Keratinocyte (primary cell): ENCODE measurements around the gene NTSR1. TPM values are rescaled to one million over a fixed set of nuclear protein-coding genes. Genes with fewer than 3 reads are reported as not detected.

Source experiments
- DNase-seq: peaks from one replicate; pipeline ENCODE4 v3.0.0-alpha.2; 2011; ENCODE audit warnings: low read depth, missing footprints, low spot score
- FAIRE-seq: peaks from 2 replicates; lab custom pipeline; 2011; peaks lifted over from hg19 to GRCh38; lab: Jason Lieb, UNC
- H2AFZ ChIP-seq: 2 replicates; pipeline ENCODE4 v1.6.0; 2012; ENCODE audit warnings: low read length, control low read depth, inconsistent platforms; ENCODE audit not compliant: control insufficient read depth
- H3K27ac ChIP-seq: 2 replicates; pipeline ENCODE4 v1.5.1; 2011; ENCODE audit warnings: low read length; ENCODE audit not compliant: control insufficient read depth, insufficient read depth
- H3K27me3 ChIP-seq: 3 replicates; pipeline ENCODE4 v1.6.0; 2011; ENCODE audit warnings: low read length; ENCODE audit not compliant: control insufficient read depth, insufficient read depth; ENCODE audit errors: extremely low read depth
- H3K36me3 ChIP-seq, 2 experiments: 2 replicates in 1 of 2; 3 replicates in 1 of 2; pipeline ENCODE4 v1.5.1; 2011; ENCODE audit warnings: low read length in 2 of 2, mild to moderate bottlenecking in 1 of 2; ENCODE audit not compliant: control insufficient read depth in 2 of 2, insufficient read depth in 2 of 2; ENCODE audit errors: extremely low read depth in 1 of 2
- H3K4me1 ChIP-seq: 3 replicates; pipeline ENCODE4 v1.5.1; 2011; ENCODE audit warnings: low read length; ENCODE audit not compliant: control insufficient read depth, insufficient read depth; ENCODE audit errors: extremely low read depth
- H3K4me2 ChIP-seq: 3 replicates; pipeline ENCODE4 v1.6.0; 2011; ENCODE audit warnings: low read depth, low read length; ENCODE audit not compliant: control insufficient read depth, insufficient read depth; ENCODE audit errors: extremely low read depth
- H3K4me3 ChIP-seq, 3 experiments: fragments of 200-600 bp in 1 of 3; sonication (generic) in 1 of 3; 2 replicates in 2 of 3; 3 replicates in 1 of 3; pipeline ENCODE4 v1.5.1; 2011 to 2016; ENCODE audit warnings: low read length in 3 of 3, mild to moderate bottlenecking in 3 of 3, control low read depth in 2 of 3, inconsistent platforms in 1 of 3, low read depth in 1 of 3, mixed read lengths in 1 of 3, mixed run types in 1 of 3, moderate library complexity in 1 of 3; ENCODE audit not compliant: control insufficient read depth in 2 of 3, insufficient read depth in 2 of 3; ENCODE audit errors: extremely low read depth in 1 of 3
- H3K79me2 ChIP-seq: 2 replicates; pipeline ENCODE4 v1.6.0; 2012; ENCODE audit warnings: low read length; ENCODE audit not compliant: control insufficient read depth, insufficient read depth
- H3K9ac ChIP-seq: 3 replicates; pipeline ENCODE4 v1.6.0; 2011; ENCODE audit warnings: low read length; ENCODE audit not compliant: control insufficient read depth, insufficient read depth; ENCODE audit errors: extremely low read depth
- H3K9me1 ChIP-seq: 3 replicates; pipeline ENCODE4 v1.6.0; 2011; ENCODE audit warnings: low read length; ENCODE audit not compliant: control insufficient read depth, insufficient read depth; ENCODE audit errors: extremely low read depth
- H3K9me3 ChIP-seq: 2 replicates; pipeline ENCODE4 v1.5.1; 2012; ENCODE audit warnings: low read depth, low read length; ENCODE audit not compliant: control insufficient read depth
- H4K20me1 ChIP-seq: 3 replicates; pipeline ENCODE4 v1.6.0; 2011; ENCODE audit warnings: low read length; ENCODE audit not compliant: control insufficient read depth, insufficient read depth; ENCODE audit errors: extremely low read depth
- CTCF ChIP-seq, 3 experiments: IDR thresholded peaks in 1 of 3; conservative IDR thresholded peaks in 1 of 3; optimal IDR thresholded peaks in 1 of 3; 2 replicates in 2 of 3; 3 replicates in 1 of 3; pipeline versions ENCODE3 to v1.5.1; 2011; ENCODE audit warnings: low read length in 3 of 3, mild to moderate bottlenecking in 3 of 3, moderate library complexity in 2 of 3, control low read depth in 1 of 3, inconsistent platforms in 1 of 3; ENCODE audit not compliant: insufficient read depth in 2 of 3; ENCODE audit errors: extremely low read depth in 1 of 3
- EZH2 ChIP-seq: IDR thresholded peaks from one replicate; pipeline ENCODE4 v1.6.1; 2012; ENCODE audit warnings: inconsistent platforms, mild to moderate bottlenecking, low read length, moderate library complexity
- dilution Hi-C: fragments of 300-500 bp; cut with MboI; formaldehyde crosslinking; loops from one replicate; pipeline ENCODE4 v1.7.0; 2020; ENCODE audit warnings: low sequenced_read_pairs; ENCODE audit not compliant: extremely low pct_ligation_motif_present
- polyA plus RNA-seq, 5 experiments: library from polyadenylated mRNA; depleted of rRNA in 3 of 5; stranded (reverse) in 3 of 5; stranded (forward) in 1 of 5; unstranded in 1 of 5; fragments of >200 nt; gene quantifications; 1 replicate in 1 of 5; 2 replicates in 3 of 5; 3 replicates in 1 of 5; pipeline versions ENCODE4 v1.2.1 to v1.2.3, GENCODE V29; 2011 to 2012; ENCODE audit warnings: missing spikeins in 2 of 5, low read depth in 1 of 5, low replicate concordance in 1 of 5

Gene NTSR1
- polyA plus RNA-seq, 1 donor (not counting 4 experiments of a cell fraction or from before 2014, with no cell fraction given) = 0.55 TPM

GRCh38 chr20:62694868-62695267 is 13.8 kb upstream of the NTSR1 start:
- FAIRE-seq (no peak), DNase-seq (no peak)
- TF ChIP-seq EZH2 (no peak), CTCF (optimal IDR thresholded peaks at IDR 0.05 in 1 of 3, IDR thresholded peaks at IDR 0.05 in 1 of 3, conservative IDR thresholded peaks at IDR 0.05 in 1 of 3; ENCODE audit: extremely low read depth in 1 of 3, insufficient read depth in 2 of 3, low read length in 3 of 3) (no peak)
- Histone ChIP-seq H3K9ac (no peak overlapping the region), H3K4me1 (no peaks in the 10 kb centered on the region), H3K27ac (no peak overlapping the region), H4K20me1 (no peaks in the 10 kb centered on the region), H3K27me3 (peaks cover 62% of the 10 kb centered on the region), H2AFZ (no peak overlapping the region), H3K79me2 (no peaks in the 10 kb centered on the region), H3K9me1 (no peaks in the 10 kb centered on the region), H3K4me3 (no peak overlapping the region), H3K4me2 (no peak overlapping the region), H3K9me3 (no peaks in the 10 kb centered on the region), H3K36me3 (no peaks in the 10 kb centered on the region)
- dilution Hi-C loops = no loop called here

GRCh38 chr20:62695448-62696414 is 12.9 kb upstream of the NTSR1 start:
- no peak overlapping the region for H3K9ac ChIP-seq
- peaks cover 67% of the 10 kb centered on the region for H3K27me3 ChIP-seq
- no peak overlapping the region for H3K4me2 ChIP-seq
- FAIRE-seq (no peak), DNase-seq (no peak)
- no peaks in the 10 kb centered on the region for H3K79me2 ChIP-seq
- H3K27ac ChIP-seq = no peak overlapping the region
- no peak for TF ChIP-seq EZH2
- no peak for TF ChIP-seq CTCF (optimal IDR thresholded peaks at IDR 0.05 in 1 of 3, IDR thresholded peaks at IDR 0.05 in 1 of 3, conservative IDR thresholded peaks at IDR 0.05 in 1 of 3; ENCODE audit: extremely low read depth in 1 of 3, insufficient read depth in 2 of 3, low read length in 3 of 3)
- H3K4me3 ChIP-seq = no peak overlapping the region
- H3K4me1 ChIP-seq = no peaks in the 10 kb centered on the region
- H4K20me1 ChIP-seq = no peaks in the 10 kb centered on the region
- dilution Hi-C loops = no loop called here
- H3K36me3 ChIP-seq = no peaks in the 10 kb centered on the region
- no peaks in the 10 kb centered on the region for H3K9me3 ChIP-seq
- H3K9me1 ChIP-seq = no peaks in the 10 kb centered on the region
- no peak overlapping the region for H2AFZ ChIP-seq
